KG1 (cell line): ENCODE measurements around the gene ACACA.
"Not testable (repeated sequence)": the region's sequence is repeated elsewhere in the genome, so short reads cannot be mapped to it uniquely, and the experiment has no call there.

Experiments used
- DNase-seq: peaks from one replicate; lab custom pipeline; 2025; lab: John Stamatoyannopoulos, UW

The ACACA gene

DNA sequence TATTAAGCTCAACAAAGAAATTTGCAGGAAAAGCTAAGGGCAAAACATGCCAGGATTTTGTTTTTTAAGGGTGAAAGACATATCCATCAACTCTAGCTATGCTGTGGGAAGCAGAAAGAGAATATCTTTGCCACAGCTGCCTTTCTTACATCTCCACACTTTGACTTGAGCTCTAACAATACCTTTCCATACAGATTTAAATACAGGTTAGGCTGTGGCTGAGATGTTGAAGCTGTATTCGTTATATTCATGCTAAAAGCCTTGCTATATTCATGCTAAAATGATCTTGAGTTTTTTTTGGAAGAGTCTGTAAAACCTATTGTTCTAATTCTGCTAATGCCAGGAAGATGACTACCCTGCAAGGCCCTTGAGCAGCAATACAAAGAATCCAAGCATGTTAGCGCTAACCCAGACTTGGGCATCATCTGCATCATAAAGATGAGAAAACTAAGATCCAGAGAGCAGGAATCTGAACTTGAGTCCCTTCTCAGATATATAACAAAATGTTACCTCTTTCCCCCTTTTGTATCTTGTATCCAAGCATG, 235.7 kb downstream of the ACACA start:
- no peak for DNase-seq

DNA sequence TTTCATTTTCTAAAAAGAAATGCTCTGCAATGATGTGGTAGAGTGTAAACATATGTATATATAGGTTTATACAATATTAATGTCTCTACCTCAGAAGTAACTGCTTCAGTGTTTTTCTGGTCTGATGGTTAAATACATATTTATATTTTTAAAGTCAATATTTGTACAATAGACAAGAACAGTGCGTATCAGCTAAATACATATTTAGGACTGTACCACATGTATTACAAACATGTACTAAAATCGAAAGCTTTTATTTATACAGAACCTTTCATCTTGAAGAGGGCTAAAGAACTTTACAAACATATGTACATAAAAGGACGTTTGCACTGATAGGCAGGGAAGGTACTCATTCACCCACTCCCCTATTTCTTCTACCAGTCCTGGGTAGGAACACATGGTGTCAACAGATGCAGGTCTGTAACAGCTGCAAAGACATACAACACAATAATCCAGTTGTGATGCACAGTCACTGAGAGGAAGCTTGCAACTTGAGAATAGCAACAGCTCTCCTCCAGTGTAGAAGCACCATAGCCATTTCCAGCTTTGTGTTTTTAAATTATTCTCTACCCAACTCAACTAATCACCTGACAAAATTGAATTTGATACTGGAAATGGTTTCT, 237.8 kb downstream of the ACACA start:
- no peak for DNase-seq

DNA sequence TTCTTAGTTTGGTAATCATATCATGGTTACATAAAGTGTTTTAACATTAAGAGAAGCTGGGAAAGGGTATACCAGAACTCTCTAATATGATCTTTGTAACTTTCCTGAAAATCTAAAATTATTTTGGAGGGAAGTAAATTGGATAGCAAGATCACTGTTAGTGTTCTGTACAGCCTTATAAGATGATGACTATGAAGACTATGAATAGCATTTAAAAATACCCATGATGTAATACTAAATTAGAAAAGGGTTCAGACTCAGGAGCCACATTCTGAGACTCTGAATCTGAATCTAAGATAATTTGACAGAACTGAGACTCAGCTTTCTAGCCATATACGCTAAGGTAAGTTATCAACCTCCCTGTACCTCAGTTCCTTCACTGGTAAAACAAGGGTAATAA, 238.9 kb downstream of the ACACA start:
- DNase-seq = no peak

DNA sequence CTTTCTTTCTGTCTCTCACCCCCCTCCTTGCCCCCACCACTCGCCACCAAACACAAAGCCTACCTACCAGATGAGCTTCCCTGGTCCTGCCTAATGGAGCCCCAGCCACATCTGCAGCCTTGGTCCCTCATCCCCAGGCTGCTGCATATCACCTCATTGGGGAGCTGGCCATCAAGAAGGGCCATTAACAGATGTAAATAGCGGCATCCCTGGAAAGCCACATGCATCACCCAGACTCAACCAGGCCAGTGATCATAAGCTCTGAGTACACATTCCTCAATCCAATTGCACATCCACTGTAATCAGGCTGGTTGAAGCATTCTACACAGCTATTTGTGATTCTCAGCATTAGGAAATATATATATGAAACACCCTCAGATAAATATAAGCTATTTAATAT, 242.6 kb downstream of the ACACA start:
- no peak for DNase-seq

DNA sequence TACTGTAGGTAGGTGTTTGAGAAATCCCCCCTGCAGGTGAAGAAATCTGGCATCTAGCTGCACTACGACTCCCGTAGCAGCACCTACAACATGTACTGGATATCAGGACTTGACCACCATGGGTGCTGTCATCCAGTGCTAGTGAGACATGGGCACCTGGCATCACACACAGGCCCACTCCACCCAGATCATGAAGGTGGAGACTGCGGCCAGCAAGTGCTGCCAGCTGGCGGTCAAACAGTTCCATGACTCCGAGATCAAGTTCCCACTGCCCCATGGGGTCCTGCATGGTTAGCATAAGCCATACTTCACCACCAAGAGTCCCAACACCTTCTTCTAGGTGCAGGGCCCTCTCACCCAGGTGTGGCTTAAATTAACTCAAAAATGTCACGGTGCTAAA, 243.8 kb downstream of the ACACA start:
- DNase-seq = no peak

DNA sequence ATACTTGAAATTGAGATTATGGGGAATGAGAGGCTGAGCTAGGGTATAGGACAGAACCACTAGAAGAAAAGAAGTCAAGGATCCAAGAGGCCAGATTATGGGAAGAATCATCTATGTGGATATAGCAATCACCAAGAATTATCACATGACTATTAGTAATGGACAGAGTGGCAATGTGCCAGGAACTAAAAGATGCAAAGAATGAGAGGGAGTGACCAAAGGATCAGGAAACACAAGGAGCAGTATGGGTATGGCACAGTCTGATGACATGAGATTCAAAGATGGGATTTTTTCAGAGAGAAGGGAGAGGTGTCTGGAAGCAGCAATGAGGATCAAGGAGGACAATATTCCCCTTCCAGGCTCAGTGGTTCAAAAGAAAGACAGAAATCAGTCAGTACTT, 245.7 kb downstream of the ACACA start:
- no peak for DNase-seq

DNA sequence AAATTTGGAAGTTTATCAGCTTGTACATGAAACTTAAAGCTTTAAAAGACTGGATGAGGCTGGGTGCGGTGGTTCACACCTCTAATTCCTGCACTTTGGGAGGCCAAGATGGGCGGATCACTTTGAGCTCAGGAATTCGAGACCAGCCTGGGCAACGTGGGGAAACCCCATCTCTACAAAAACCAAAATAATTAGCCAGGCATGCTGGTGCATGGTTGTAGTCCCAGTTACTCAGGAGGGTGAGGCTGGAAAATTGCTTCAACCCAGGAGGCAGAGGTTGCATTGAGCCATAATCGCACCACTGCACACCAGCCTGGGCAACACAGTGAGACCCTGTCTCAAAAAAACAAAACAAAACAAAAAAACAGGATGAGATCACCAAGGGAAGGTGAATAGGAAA, 248.3 kb downstream of the ACACA start:
- no peak for DNase-seq

GRCh38 chr17:37148156-37148555, 258.5 kb downstream of the ACACA start:
- no peak for DNase-seq

DNA sequence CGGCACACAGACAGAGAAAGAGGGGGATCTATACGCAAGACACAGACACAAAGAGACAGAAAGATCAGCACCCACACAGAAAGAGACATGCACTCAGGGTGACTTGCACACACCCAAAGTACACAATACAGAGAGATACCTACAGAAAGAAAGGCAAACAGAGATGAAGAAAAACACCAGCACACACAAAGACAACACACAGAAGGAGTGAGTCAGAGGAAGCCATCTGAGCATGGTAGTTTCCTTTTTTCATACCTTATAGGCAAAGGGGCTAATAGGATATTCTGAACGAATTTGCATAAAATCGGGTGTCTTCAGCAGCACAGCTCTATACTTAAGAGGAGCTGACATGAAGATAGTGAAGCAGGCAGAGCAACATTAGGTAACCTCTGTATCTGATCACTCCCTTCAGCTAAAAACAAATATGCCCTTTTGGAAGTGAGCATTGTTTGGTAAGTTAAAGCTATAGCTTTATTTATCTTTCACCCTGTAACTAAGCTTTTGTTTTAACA, 259.3 kb downstream of the ACACA start:
- no peak for DNase-seq

DNA sequence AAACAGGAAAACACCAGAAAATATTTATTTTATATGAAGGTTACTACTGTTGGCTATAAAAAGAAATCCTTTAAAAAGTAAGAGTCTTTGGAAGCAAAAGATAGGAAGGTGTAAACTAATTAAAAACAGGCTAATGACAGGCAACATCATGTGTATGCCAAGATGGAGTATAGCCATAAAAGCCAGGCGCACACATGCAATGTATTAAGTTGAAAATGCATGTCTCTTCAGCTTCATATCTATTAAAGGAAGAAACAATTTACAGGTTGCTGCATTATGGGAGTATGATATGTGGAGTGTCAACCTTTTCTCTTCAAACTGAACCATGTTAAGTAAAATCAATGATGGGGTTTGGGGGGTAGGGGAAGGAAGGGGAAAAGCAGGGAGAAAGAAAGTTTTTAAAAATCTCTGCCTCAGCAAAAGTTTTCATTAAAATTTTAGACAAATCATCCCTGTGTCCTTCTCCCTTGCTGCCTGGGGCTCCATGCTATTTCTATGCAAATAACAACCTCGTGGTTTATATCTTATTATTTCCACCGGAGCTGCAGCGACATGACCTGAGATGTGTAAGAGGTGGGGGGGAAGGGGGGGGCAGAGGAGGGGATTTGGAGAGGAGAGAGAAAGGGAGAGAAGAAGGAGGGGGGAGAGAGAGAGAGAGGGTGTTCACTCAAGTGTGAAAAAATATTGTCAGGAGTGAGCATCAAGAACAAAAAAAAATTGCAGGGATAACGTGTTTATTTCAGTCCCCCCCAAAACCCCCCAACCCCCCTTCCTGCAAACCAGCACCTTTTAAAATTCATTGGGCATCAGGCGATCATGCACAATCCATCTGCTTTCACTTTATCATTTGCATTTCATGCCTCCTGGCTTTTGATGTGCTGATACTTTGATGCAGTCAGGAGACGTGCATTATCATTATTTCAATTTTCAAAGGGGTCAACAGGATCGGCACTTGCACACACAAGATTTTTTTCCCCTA, 260.3 kb downstream of the ACACA start:
- no peak for DNase-seq

DNA sequence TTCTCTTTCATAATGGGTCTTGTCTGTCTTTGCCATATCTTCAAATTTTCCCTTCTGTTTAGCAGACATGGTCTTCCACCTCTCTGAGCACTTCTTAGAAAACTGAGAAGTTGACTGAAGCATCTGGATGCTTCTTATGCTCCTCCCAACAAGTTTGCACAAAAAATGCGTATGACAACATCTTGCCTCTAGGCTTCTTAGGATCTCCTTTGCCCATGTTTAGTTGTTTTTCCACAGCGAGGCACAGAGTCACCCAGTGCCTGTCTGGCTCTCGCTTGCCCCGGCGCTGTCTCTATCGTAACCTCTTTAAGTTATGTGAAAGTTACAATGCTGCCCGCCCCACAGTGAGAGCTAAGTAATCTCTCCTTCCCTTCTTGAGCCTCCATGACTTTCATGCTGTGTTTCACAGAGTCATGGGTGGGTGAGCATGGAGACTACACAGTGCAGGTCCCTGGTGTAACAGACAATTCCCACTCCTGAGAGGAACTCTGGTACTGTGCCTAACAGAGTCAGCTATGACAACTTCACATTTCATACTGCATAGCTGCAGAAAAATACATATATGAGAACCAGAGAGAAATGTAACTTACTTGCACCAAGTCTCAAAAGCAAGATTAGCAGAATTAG, 262.4 kb downstream of the ACACA start:
- DNase-seq = no peak

GRCh38 chr17:37143558-37143957, 263.1 kb downstream of the ACACA start:
- not testable (repeated sequence) for DNase-seq

GRCh38 chr17:37142294-37142896, 264.2 kb downstream of the ACACA start:
- no peak for DNase-seq

DNA sequence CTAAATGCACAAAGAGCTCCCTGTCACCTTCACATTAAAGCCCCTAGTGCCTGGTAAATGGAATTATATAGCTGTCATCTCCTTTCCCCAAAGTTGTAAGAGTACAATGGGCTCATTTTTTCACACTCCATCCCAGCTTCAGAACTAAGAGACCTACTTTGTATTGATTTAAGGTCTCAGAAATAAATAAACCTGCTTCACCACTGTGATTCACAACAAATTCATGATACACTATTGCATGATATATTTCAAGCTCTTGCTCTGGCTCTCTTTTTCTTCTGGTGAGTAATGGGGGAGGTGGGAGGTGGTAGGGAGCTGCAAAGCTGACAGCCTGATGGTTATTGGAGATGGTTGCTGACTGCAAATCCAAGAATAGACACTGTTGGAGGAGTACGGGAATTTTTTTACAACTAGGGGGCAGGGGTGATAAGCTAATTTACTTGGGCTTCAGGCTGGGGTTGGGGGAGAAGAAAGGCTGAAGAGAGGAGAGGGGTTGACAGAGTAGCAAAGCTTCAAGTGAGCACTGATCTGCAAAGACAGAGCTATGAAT, 268.0 kb downstream of the ACACA start:
- no peak for DNase-seq

DNA sequence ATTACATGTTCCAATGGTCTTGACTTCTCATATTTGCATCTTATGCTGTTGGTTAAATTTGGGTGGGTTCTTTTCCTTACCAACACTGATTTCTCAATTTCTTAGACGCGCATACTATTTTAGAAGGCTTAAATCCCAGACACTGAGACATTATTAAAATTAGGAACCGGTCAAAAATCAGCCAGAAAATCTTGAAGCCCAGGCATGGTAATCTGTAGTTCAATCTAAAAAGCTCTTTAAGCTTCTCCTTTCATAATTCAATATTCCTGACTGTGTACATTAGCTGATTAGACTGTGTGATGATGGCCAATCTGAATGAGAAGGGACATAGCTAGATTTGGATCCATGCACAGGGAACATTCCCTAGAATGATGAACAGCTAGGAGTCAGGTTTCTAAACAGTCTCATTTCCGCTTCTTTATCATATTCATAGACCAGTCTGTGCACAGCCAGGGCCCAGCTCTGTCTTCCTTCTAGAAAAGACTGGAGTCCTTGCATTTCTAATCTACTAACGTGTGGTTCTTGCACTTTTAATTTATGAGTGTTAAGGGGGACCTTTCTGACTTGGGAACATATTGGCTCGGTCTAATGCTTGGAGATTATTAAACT, 268.6 kb downstream of the ACACA start:
- no peak for DNase-seq

GRCh38 chr17:37137070-37137610, 269.5 kb downstream of the ACACA start:
- DNase-seq = no peak

DNA sequence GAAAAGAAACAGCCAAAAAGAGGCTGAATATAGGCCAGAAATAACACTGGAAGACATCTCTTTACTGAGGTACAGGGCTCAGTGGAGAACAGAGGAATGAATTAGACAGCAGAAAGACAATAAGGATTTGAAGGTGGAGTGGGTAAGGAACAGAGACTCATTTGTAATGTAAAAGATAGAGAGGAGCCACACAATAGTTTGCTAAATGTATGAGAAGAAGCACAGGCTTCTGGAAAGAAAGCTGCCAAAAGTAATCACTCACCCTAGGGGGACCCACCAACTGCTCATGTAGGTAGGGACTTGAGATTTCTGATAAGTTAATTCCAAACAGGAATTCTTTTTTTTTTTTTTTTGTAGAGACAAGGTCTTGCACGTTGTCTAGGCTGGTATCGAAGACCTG, 271.1 kb downstream of the ACACA start:
- no peak for DNase-seq

- DNase-seq = no peak
These were observed 272.6 kb downstream of the ACACA start for GRCh38 chr17:37134050-37134449.

DNA sequence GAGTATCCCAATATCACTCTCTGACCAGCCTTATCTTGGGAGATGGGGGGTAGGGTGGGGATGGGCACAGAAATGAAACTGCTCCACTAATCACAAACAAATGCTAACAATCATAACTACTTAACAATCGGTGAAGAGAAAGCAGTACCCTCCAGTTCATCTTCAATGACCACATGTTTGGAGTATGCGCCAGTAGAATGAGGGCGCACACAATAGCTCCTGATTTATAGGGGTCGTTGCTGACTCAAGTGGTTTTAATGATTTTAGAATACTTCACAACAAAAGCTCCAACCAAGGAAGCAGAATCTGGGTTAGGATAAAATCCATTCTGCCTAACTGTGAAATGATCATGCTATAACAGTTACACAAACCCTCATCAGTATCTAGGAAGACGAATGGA, 273.5 kb downstream of the ACACA start:
- DNase-seq = no peak

DNA sequence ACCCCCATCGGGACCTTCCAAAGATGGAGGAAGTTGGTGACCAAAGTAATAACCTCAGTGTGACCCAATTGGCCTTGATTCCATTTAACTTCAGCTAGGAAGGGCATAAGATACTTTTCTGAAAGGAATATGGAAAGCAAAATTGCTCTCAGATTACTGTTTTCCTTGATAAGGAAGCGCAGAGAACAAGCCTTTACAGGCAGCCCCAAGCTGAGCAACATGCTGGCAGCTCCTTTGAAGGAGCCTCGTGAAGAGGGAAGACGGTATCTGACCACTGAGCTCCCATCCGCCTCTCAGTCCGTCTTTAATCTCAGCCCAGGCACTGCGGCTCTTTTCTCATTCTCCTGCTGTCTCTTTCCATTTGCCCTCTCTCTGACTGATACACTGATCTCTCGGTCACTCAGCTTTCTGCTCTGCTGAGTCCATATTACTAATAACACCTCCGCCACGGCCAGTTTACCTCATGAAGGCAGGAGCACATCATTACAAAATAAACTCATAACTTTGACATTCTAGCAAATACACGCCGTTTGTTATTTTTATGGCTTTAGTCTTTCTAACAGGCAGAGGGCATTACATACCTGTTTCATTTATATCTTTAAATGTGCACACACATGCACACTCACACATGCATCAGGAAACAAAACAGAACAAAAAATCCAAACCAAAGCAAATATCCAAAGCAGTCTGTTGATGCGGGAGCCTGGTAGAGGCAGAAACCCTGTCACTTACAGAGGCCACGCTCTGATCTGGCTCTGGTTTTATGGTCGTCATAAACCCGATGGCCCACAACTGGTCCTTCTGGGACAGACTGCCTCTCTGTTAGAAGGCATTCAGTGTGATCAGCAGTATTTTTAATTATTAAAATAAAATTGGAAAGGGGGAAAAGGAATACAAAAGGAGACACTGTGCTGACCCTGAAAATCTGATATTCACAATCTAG, 274.7 kb downstream of the ACACA start:
- no peak for DNase-seq
